ENCODE data around the gene BTBD9. TPM values are rescaled to one million over a fixed set of nuclear protein-coding genes. Genes with fewer than 3 reads are reported as not detected.

BTBD9 gene
- total RNA-seq, 6 experiments from 2014 or later: 4.5 to 7.5 (median 5.7) TPM

DNA sequence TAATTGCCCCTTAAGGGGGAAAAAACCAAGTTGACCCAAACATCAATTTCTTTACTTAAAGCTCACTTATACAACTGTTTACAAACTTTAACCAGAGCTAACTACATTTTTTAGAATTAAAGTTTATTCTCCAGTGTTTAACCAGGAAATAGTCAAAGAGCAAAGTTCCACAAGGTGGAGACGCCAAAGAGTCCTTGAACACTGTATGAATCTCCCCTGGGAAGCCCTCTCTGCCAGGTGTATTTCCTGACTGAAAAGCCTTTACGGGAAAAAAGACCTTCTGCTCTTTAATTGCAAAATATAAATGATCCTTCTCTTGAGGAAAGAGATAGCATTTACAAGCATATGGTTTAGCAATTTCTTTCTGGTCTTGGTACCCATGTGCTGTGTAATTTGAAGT is 36.2 kb downstream of the BTBD9 start:
- DNase-seq (no peak), ATAC-seq (no peak)
- TF ChIP-seq POLR2A (IDR thresholded peaks at IDR 0.05): no peak
- TF ChIP-seq, protein P1, sequence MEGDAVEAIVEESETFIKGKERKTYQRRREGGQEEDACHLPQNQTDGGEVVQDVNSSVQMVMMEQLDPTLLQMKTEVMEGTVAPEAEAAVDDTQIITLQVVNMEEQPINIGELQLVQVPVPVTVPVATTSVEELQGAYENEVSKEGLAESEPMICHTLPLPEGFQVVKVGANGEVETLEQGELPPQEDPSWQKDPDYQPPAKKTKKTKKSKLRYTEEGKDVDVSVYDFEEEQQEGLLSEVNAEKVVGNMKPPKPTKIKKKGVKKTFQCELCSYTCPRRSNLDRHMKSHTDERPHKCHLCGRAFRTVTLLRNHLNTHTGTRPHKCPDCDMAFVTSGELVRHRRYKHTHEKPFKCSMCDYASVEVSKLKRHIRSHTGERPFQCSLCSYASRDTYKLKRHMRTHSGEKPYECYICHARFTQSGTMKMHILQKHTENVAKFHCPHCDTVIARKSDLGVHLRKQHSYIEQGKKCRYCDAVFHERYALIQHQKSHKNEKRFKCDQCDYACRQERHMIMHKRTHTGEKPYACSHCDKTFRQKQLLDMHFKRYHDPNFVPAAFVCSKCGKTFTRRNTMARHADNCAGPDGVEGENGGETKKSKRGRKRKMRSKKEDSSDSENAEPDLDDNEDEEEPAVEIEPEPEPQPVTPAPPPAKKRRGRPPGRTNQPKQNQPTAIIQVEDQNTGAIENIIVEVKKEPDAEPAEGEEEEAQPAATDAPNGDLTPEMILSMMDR (IDR thresholded peaks at IDR 0.05): no peak
- H3K27ac ChIP-seq: no peak overlapping the region
- H3K9me3 ChIP-seq: no peaks in the 10 kb centered on the region
- no peaks in the 10 kb centered on the region for H3K36me3 ChIP-seq
- intact Hi-C loops (cut with DNase I): no loop called here
- no peaks in the 10 kb centered on the region for H3K27me3 ChIP-seq
- no peak overlapping the region for H3K4me3 ChIP-seq
- WGBS (ENCODE audit: insufficient coverage, low coverage, low lambda C conversion rate, missing lambda C conversion rate): 49% methylated on average over 2 of the region's 2 CpGs
- no peaks in the 10 kb centered on the region for H3K4me1 ChIP-seq

DNA sequence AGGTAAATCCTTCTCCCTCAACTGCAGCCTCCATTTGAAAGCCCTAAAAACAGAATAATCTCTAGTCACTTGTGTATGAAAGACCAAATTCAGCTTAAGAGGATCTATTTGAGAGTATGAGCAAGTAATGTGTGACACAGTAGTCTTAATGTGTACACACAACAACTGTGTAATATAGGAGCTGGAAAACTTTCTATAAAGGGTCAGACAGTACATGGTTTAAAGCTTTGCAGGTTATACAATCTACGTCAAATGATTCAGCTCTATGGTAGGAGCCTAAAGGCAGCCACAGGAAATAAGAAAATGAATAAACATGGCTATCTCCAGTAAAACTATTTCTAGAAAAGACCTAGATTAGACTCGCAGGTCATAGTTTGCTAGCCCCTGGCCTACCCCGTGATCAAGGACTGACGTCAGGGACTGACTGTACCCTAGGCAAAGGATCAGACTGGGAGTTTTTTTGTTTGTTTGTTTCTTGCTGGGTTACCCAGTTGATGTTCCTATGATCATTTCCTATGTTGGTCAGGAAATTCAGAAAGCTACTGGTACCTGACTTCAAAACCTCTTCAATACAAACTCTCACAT is 39.7 kb downstream of the BTBD9 start:
- H3K4me1 ChIP-seq: no peaks in the 10 kb centered on the region
- H3K9me3 ChIP-seq: no peaks in the 10 kb centered on the region
- ATAC-seq: peak; percentile 39 to 74 (median 64)
- TF ChIP-seq, protein P1 (IDR thresholded peaks at IDR 0.05): no peak
- TF ChIP-seq POLR2A (IDR thresholded peaks at IDR 0.05): no peak
- DNase-seq: no peak
- H3K27me3 ChIP-seq: no peaks in the 10 kb centered on the region
- no peak overlapping the region for H3K27ac ChIP-seq
- WGBS (ENCODE audit: insufficient coverage, low coverage, low lambda C conversion rate, missing lambda C conversion rate): 73% methylated on average over 4 of the region's 4 CpGs
- H3K36me3 ChIP-seq: no peaks in the 10 kb centered on the region
- no peak overlapping the region for H3K4me3 ChIP-seq
- intact Hi-C loops (cut with DNase I): no loop called here

DNA sequence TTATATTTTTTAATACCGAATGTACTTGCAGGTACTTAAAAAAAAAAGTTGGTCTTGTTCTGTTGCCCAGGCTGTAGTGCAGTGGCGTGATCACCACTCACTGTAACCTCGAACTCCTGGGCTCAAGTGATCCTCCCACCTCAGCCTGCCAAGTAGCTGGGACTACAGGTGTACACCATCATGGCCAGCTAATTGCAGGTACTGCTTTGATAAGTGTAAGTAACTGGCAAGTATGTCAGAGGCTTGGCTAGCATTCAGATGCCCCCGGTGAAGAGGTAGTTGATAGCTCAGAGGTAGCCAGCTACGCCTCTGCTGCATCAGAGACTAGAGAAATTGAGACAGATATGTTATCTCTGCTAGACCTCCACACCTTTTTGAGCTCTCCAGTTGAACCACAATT is 40.5 kb downstream of the BTBD9 start:
- H3K4me3 ChIP-seq: no peak overlapping the region
- TF ChIP-seq, protein P1 (IDR thresholded peaks at IDR 0.05): no peak
- no peak for TF ChIP-seq POLR2A (IDR thresholded peaks at IDR 0.05)
- DNase-seq (no peak), ATAC-seq (no peak)
- WGBS (ENCODE audit: insufficient coverage, low coverage, low lambda C conversion rate, missing lambda C conversion rate): 92% methylated on average over 5 of the region's 5 CpGs
- intact Hi-C loops (cut with DNase I): no loop called here
- H3K27ac ChIP-seq: no peak overlapping the region
- H3K4me1 ChIP-seq: no peaks in the 10 kb centered on the region
- no peaks in the 10 kb centered on the region for H3K27me3 ChIP-seq
- no peaks in the 10 kb centered on the region for H3K36me3 ChIP-seq
- no peaks in the 10 kb centered on the region for H3K9me3 ChIP-seq

DNA sequence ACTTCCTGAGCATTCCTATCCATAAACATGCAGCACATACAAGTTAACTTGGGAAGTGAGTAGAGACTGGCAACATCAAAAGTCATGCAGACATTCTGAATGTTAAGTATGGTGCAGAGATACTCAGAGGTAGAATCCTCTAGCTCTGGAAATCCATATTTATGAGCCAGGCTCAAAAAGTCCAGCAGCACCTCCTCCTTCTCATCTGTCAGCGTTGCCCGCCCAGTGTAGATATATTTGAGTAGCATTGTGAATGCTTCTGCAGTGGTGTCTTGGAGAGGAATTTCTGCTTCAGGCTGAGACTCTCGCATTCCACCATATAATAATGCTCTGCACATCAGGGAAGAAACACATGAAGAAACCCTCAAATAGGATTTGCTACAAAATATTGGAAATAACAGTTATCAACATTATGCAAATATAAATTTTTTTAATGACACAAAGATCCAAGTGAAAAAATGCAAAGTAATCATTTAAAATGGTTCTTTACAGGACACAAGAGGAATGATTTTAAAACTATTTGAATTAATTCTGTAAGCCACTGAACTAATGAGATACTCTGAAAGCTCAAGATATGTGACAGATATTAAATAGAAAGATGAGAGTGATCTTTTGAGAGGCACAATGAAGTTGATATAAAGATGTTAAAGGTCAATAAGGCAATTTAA is 45.6 kb downstream of the BTBD9 start:
- H3K9me3 ChIP-seq: no peaks in the 10 kb centered on the region
- H3K4me1 ChIP-seq: no peaks in the 10 kb centered on the region
- ATAC-seq (no peak), DNase-seq (no peak)
- no peak for TF ChIP-seq POLR2A (IDR thresholded peaks at IDR 0.05)
- TF ChIP-seq, protein P1 (IDR thresholded peaks at IDR 0.05): no peak
- WGBS (ENCODE audit: insufficient coverage, low coverage, low lambda C conversion rate, missing lambda C conversion rate): 80% methylated on average over 1 of the region's 3 CpGs
- no peaks in the 10 kb centered on the region for H3K27me3 ChIP-seq
- no peak overlapping the region for H3K27ac ChIP-seq
- intact Hi-C loops (cut with DNase I): no loop called here
- H3K36me3 ChIP-seq: peaks cover 0 to 4% (median 0%) of the 10 kb centered on the region in 4 donors
- no peak overlapping the region for H3K4me3 ChIP-seq
